M059J (cell line): Measurements from ENCODE around the gene CNTN2. TPM values are rescaled to one million over a fixed set of nuclear protein-coding genes. Genes with fewer than 3 reads are reported as not detected.

Experiments used
- DNase-seq: peaks from one replicate; pipeline ENCODE4 v3.0.0-alpha.2; 2012; ENCODE audit warnings: low read depth
- total RNA-seq: library from RNA; depleted of rRNA; stranded (reverse); fragments of >200 nt; shearing (Covaris generic); gene quantifications from 2 replicates; pipeline ENCODE4 v1.2.3, GENCODE V29; 2014; rRNA removed

CNTN2 gene, protein sequence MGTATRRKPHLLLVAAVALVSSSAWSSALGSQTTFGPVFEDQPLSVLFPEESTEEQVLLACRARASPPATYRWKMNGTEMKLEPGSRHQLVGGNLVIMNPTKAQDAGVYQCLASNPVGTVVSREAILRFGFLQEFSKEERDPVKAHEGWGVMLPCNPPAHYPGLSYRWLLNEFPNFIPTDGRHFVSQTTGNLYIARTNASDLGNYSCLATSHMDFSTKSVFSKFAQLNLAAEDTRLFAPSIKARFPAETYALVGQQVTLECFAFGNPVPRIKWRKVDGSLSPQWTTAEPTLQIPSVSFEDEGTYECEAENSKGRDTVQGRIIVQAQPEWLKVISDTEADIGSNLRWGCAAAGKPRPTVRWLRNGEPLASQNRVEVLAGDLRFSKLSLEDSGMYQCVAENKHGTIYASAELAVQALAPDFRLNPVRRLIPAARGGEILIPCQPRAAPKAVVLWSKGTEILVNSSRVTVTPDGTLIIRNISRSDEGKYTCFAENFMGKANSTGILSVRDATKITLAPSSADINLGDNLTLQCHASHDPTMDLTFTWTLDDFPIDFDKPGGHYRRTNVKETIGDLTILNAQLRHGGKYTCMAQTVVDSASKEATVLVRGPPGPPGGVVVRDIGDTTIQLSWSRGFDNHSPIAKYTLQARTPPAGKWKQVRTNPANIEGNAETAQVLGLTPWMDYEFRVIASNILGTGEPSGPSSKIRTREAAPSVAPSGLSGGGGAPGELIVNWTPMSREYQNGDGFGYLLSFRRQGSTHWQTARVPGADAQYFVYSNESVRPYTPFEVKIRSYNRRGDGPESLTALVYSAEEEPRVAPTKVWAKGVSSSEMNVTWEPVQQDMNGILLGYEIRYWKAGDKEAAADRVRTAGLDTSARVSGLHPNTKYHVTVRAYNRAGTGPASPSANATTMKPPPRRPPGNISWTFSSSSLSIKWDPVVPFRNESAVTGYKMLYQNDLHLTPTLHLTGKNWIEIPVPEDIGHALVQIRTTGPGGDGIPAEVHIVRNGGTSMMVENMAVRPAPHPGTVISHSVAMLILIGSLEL
- total RNA-seq: not detected in 2 replicates

DNA sequence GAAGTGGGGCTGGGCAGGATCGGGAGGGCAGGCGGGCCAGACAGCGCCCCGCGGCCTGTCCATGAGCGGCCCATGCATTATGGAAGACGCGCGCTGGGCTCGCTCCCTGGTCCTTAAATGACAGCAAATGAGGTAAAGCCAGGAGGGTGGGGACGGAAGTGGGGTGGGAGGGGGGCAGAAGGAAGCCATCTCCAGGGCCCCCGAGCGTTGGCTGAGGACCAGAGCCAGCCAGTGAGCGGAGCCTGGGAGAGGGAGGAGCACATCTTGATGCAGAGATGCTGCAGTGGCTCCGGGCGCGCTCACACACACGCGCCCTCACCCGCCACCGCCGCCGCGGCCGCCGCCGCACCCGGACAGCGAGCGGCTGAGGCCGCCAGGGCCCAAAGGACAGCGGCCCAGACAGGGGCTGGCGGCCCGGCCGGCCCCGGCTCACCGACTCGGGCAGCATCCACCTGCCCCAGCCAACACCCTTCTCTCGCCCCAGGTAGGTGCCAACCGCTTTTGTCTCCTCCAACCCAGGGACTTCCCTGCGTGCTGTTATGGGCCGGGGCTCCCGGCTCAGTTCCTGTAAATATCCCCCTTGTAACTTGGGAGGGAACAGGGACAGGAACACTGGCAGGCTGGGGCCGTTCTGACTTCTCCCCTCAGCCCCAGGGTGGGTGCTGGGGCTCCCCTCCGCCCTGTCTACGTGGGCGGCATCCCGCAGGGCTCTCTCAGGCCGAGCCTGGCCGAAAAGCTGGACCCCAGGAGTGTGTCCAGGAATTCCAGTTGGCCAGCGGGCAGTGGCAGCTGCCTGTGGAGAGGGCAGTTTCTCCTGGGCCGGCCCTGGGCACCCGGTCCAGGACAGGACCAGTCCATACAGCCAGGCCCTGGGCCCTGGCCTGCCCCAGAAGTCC lies at the start of gene CNTN2:
Gene CNTN2 (plus strand): TSS at position 302 of the 896 bp plus-strand sequence. CDS start 9,974 bp downstream, outside the sequence.
- no peak for DNase-seq

- DNase-seq: no peak
Measured at GRCh38 chr1:204994086-204994862, 48.7 kb upstream of the CNTN2 start.

DNA sequence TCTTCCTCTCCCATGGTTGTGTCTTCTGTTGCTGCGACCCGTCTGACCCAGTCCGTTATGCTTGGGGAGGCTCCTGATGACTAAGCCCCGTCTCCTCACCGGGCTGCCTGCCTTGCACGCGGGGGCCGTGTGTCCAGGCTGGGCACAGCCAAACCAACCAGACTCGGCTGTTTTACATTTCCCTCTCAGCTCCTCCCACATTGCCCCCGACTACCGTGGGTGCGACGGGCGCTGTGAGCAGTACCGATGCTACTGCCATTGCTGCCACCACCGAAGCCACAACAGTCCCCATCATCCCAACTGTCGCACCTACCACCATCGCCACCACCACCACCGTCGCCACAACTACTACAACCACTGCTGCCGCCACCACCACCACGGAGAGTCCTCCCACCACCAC lies 46.0 kb upstream of the CNTN2 start:
- no peak for DNase-seq

DNA sequence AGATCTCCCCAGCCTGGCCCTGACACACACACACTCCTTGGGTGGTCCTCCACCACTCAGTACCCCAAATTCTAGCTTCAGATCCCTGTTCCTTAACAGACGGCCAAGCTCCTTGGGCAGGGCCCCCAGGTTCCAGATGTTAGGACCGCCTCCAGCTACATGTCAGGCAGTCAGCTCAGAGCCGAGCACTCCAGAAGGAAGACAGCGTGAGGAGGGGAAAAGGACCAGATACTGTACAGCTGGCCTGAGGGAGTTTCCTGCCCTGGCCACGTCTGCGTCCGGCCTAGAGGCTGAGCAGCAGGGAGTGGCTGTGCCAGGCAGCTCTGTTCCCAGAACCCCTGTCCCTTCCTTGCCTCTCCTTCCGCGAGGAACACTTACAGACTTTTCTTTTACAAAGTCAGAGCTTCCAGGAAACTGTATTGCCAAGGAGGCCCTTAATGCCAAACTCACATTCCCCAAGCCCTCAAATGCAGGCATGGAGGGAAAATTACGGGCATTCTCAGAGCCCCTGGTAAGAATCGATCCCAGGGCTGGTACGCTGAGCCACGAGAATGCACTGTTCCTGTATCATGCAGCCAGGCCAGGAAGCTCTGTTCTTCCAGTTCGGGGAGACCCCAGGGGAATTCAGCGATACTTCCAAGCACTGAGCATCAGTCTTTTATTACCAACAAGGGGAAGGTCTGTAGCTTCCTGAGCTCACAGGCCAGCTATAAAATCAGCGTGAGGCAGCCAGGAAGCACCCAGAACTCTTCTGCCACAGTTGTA lies 45.2 kb upstream of the CNTN2 start:
- DNase-seq: no peak

GRCh38 chr1:205001162-205001561 lies 41.9 kb upstream of the CNTN2 start:
- DNase-seq: no peak

- DNase-seq: no peak
Measured at GRCh38 chr1:205002705-205003104, 40.3 kb upstream of the CNTN2 start.

- no peak for DNase-seq
Measured at GRCh38 chr1:205003358-205004131, 39.5 kb upstream of the CNTN2 start.

- no peak for DNase-seq
Measured at GRCh38 chr1:205004351-205004750, 38.7 kb upstream of the CNTN2 start.

DNA sequence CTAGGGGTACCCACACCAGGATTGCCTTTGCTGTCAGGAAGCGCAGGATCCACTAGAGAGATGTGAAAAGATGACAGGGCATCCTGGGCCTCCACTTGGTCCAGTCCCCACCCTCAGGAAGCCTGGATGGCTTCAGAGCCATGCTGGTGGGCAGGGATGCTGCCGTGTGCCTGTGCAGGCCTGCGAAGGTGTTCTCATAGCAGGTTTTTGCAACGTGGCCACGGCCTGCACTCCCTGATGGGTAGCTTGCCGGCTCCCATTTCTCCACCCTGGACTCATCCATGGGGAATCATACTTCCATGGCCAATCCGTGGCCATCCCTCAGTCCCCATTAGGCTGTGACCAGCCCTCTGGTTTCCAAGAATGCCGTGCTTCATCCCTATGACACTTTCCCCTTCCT lies 34.1 kb upstream of the CNTN2 start:
- DNase-seq: no peak

- no peak for DNase-seq
Measured at GRCh38 chr1:205009670-205010069, 33.3 kb upstream of the CNTN2 start.

- no peak for DNase-seq
Measured at GRCh38 chr1:205012391-205013140, 30.4 kb upstream of the CNTN2 start.

- no peak for DNase-seq
Measured at GRCh38 chr1:205013683-205014367, 29.2 kb upstream of the CNTN2 start.

- DNase-seq: no peak
Measured at GRCh38 chr1:205014783-205015182, 28.2 kb upstream of the CNTN2 start.

DNA sequence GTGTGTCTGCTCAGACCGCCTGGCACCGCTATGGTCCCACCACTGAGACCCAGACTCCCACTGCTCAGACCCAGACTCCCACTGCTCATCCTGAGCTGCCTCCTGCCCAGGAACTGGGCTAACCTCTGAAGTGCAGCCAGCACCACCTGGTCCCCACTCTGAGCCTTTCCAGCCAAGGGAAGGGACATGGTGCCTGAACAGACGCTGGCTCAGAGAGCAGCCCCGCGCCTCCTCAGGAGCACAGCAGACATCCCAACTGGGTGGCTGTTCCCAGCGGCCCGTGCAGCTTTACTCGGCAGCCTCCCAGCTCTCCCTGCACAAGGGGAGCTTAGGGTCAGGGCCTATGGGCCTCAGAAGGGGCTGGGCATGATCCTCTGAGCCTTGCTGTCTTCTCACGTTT lies 27.8 kb upstream of the CNTN2 start:
- DNase-seq: no peak

- no peak for DNase-seq
Measured at GRCh38 chr1:205016075-205016474, 26.9 kb upstream of the CNTN2 start.

GRCh38 chr1:205016584-205016983 lies 26.4 kb upstream of the CNTN2 start:
- no peak for DNase-seq

GRCh38 chr1:205017001-205017400 lies 26.0 kb upstream of the CNTN2 start:
- DNase-seq: no peak

GRCh38 chr1:205017766-205018165 lies 25.2 kb upstream of the CNTN2 start:
- no peak for DNase-seq
